HCT116 (cell line): ENCODE measurements around the gene TLE3.

Experiments used
- EZH2phosphoT487 ChIP-seq: fragments of 200-600 bp; IDR thresholded peaks from 2 replicates; pipeline ENCODE4 v1.6.1; 2018; ENCODE audit warnings: antibody characterized with exemption, borderline replicate concordance
- POLR2A ChIP-seq: IDR thresholded peaks from 2 replicates; pipeline ENCODE4 v1.7.0; 2011; ENCODE audit warnings: borderline replicate concordance; ENCODE audit not compliant: insufficient read depth, insufficient read length; ENCODE audit errors: extremely low read depth
- SIN3A ChIP-seq: IDR thresholded peaks from 2 replicates; pipeline ENCODE4 v1.6.1; 2012; ENCODE audit warnings: low read depth
- ZNF274 ChIP-seq: fragments of 200-500 bp; sonication (Bioruptor generic); IDR thresholded peaks from 2 replicates; pipeline ENCODE4 v1.6.1; 2014; ENCODE audit warnings: mild to moderate bottlenecking, low read depth, low read length, inconsistent platforms
- TF ChIP-seq, protein P1 (sequence below): IDR thresholded peaks from 2 replicates; pipeline ENCODE4 v1.6.1; 2012
- TF ChIP-seq, protein P2 (sequence below), 3 experiments: fragments of 200-600 bp in 1 of 3; sonication (generic) in 1 of 3; IDR thresholded peaks in 2 of 3; conservative IDR thresholded peaks in 1 of 3; 2 replicates each; pipeline ENCODE4 v1.5.1; 2012 to 2017; ENCODE audit warnings: low read depth in 2 of 3, low read length in 2 of 3, antibody characterized with exemption in 1 of 3, borderline replicate concordance in 1 of 3, control low read depth in 1 of 3, mild to moderate bottlenecking in 1 of 3, mixed read lengths in 1 of 3, mixed run types in 1 of 3, moderate library complexity in 1 of 3; ENCODE audit not compliant: insufficient read depth in 1 of 3
- TF ChIP-seq, protein P3 (sequence below): IDR thresholded peaks from 2 replicates; pipeline ENCODE4 v1.6.1; 2012

DNA sequence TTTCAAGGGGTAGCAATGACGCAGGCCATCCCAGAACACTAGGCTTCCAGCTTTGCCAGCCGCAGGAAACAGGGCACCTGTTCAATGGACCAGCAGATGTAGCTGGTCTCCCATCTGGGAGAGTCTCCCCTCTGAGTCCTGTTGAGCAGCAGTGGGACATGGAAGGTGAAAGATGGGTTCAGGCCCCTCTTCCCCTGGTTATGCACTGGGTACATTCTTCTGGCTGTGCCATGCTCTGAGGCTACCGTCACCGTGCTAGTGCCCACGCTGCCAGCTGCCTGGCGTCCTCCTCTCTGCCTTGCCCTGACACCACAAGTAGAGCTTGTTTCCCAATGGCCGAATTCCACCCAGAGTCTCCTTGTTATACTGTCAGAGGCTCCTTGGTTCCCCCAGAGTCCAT lies 63.1 kb downstream of the TLE3 start:
- TF ChIP-seq, protein P1, sequence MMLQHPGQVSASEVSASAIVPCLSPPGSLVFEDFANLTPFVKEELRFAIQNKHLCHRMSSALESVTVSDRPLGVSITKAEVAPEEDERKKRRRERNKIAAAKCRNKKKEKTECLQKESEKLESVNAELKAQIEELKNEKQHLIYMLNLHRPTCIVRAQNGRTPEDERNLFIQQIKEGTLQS = no peak
- TF ChIP-seq, protein P2, sequence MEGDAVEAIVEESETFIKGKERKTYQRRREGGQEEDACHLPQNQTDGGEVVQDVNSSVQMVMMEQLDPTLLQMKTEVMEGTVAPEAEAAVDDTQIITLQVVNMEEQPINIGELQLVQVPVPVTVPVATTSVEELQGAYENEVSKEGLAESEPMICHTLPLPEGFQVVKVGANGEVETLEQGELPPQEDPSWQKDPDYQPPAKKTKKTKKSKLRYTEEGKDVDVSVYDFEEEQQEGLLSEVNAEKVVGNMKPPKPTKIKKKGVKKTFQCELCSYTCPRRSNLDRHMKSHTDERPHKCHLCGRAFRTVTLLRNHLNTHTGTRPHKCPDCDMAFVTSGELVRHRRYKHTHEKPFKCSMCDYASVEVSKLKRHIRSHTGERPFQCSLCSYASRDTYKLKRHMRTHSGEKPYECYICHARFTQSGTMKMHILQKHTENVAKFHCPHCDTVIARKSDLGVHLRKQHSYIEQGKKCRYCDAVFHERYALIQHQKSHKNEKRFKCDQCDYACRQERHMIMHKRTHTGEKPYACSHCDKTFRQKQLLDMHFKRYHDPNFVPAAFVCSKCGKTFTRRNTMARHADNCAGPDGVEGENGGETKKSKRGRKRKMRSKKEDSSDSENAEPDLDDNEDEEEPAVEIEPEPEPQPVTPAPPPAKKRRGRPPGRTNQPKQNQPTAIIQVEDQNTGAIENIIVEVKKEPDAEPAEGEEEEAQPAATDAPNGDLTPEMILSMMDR (IDR thresholded peaks at IDR 0.05 in 2 of 3, conservative IDR thresholded peaks at IDR 0.05 in 1 of 3; ENCODE audit: borderline replicate concordance in 1 of 3, insufficient read depth in 1 of 3, low read depth in 2 of 3, low read length in 2 of 3) = no peak
- TF ChIP-seq SIN3A (no peak), ZNF274 (no peak), EZH2phosphoT487 (no peak), POLR2A (no peak)
- TF ChIP-seq, protein P3, sequence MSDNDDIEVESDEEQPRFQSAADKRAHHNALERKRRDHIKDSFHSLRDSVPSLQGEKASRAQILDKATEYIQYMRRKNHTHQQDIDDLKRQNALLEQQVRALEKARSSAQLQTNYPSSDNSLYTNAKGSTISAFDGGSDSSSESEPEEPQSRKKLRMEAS = no peak
